Measurements from ENCODE around the gene AGFG1. TPM values are rescaled to one million over a fixed set of nuclear protein-coding genes. Genes with fewer than 3 reads are reported as not detected.

The AGFG1 gene
- total RNA-seq: 14.3 and 24.6 TPM in 2 replicates

GRCh38 chr2:227471924-227472264 lies at the start of gene AGFG1:
Gene AGFG1, plus strand, starts transcription at chr2:227472156. Its CDS starts 266 bp downstream, at chr2:227472422.

GRCh38 chr2:227598835-227599503 lies 127.0 kb downstream of the AGFG1 start, which contains the start of gene SCYGR2:
Gene SCYGR2, plus strand, starts transcription at chr2:227598893. Its CDS starts 0 bp downstream, at chr2:227598893.

Other genes with a start within 250 kb of the AGFG1 start
- gene MFF, start 146.9 kb upstream of the AGFG1 start, total RNA-seq: 56.9 and 59.8 TPM in 2 replicates
- gene TM4SF20, start 92.8 kb upstream of the AGFG1 start, total RNA-seq: under 0.01 TPM in 1 of 2 replicates, not detected in the other
- gene SCYGR1, start 84.2 kb upstream of the AGFG1 start, total RNA-seq: not detected in 2 replicates
- not detected in 2 replicates for gene SCYGR2, start 126.7 kb downstream of the AGFG1 start, total RNA-seq
- not detected in 2 replicates for gene SCYGR3, start 142.7 kb downstream of the AGFG1 start, total RNA-seq
- gene SCYGR4, start 145.3 kb downstream of the AGFG1 start, total RNA-seq: not detected in 2 replicates
- not detected in 2 replicates for gene SCYGR5, start 194.6 kb downstream of the AGFG1 start, total RNA-seq
- under 0.01 and 0.16 TPM in 2 replicates for gene SLC19A3, start 245.9 kb downstream of the AGFG1 start, total RNA-seq